ENCODE data around the gene SMYD3.

- TF ChIP-seq CTCF (IDR thresholded peaks at IDR 0.05) = no peak
- TF ChIP-seq POLR2A (IDR thresholded peaks at IDR 0.05) = no peak
Observed at GRCh38 chr1:245997471-245998258, 509.4 kb downstream of the SMYD3 start.
